GM23338 (cell line): ENCODE data around the gene ADGRD1. TPM values are rescaled to one million over a fixed set of nuclear protein-coding genes. Genes with fewer than 3 reads are reported as not detected.

Experiments
- EZH2 ChIP-seq: fragments of 200-600 bp; sonication (generic); IDR thresholded peaks from one replicate; pipeline ENCODE4 v1.8.0; 2017; ENCODE audit warnings: antibody characterized with exemption, mild to moderate bottlenecking, low read depth; ENCODE audit not compliant: unreplicated experiment
- JUNB ChIP-seq: IDR thresholded peaks from one replicate; pipeline ENCODE4 v1.6.1; 2016; ENCODE audit warnings: antibody characterized with exemption; ENCODE audit not compliant: unreplicated experiment
- NANOG ChIP-seq: IDR thresholded peaks from 2 replicates; pipeline ENCODE4 v1.6.1; 2016; ENCODE audit warnings: antibody characterized with exemption, borderline replicate concordance
- POLR2AphosphoS5 ChIP-seq: IDR thresholded peaks from 2 replicates; pipeline ENCODE4 v1.6.1; 2016; ENCODE audit warnings: antibody characterized with exemption, low read depth
- STAT1 ChIP-seq: IDR thresholded peaks from one replicate; pipeline ENCODE4 v1.6.1; 2016; ENCODE audit warnings: antibody characterized with exemption; ENCODE audit not compliant: unreplicated experiment
- polyA plus RNA-seq: library from polyadenylated mRNA; unstranded; fragments of >200 nt; fragmentation: Nextera tagmentation; extraction: Ambion mirVana; gene quantifications from 2 replicates; pipeline ENCODE4 v1.2.1, GENCODE V29; 2016
- total RNA-seq: library from RNA; depleted of rRNA; stranded (reverse); fragments of >200 nt; shearing (Covaris generic); gene quantifications from 2 replicates; pipeline ENCODE4 v1.2.3, GENCODE V29; 2014
- TF ChIP-seq, protein P1 (sequence below): fragments of 250-450 bp; sonication (Bioruptor Pico); IDR thresholded peaks from 2 replicates; pipeline ENCODE4 v1.5.0; 2020; ENCODE audit warnings: mild to moderate bottlenecking, moderate library complexity
- TF ChIP-seq, protein P2 (sequence below), 2 experiments: fragments of 200-600 bp in 1 of 2; sonication (generic) in 1 of 2; conservative IDR thresholded peaks; 2 replicates each; pipeline versions ENCODE4 v1.5.1 to v1.6.1; 2016 to 2017; ENCODE audit warnings: antibody characterized with exemption in 2 of 2, low read depth in 2 of 2, mild to moderate bottlenecking in 2 of 2, moderate library complexity in 1 of 2
- TF ChIP-seq, protein P3 (sequence below): IDR thresholded peaks from one replicate; pipeline ENCODE4 v1.6.1; 2018; ENCODE audit warnings: antibody characterized with exemption; ENCODE audit not compliant: unreplicated experiment

The ADGRD1 gene
- total and polyA plus RNA-seq, 2 experiments from 2014 or later: 1.4 TPM; not detected in 1

DNA sequence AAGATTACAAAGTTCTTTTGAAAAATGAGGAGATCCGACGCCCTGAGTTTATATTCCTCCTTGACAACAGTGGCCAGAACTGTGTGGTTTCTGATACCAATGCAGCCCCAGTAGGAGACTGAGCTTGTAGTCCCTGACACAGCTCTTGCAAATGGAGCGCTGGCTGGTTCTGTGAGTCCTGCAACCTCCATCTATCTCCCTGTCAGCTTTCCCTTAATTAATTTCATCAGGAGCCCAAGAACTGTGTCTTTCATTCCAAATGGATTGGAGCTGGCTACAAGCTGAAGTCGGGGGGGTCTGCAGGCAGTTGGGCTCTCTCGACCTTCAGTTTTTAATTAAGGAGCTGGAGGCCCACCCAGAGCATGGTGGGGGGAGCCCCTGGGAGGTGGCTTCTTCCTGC lies 160.6 kb downstream of the ADGRD1 start (continued):
- TF ChIP-seq, protein P1, sequence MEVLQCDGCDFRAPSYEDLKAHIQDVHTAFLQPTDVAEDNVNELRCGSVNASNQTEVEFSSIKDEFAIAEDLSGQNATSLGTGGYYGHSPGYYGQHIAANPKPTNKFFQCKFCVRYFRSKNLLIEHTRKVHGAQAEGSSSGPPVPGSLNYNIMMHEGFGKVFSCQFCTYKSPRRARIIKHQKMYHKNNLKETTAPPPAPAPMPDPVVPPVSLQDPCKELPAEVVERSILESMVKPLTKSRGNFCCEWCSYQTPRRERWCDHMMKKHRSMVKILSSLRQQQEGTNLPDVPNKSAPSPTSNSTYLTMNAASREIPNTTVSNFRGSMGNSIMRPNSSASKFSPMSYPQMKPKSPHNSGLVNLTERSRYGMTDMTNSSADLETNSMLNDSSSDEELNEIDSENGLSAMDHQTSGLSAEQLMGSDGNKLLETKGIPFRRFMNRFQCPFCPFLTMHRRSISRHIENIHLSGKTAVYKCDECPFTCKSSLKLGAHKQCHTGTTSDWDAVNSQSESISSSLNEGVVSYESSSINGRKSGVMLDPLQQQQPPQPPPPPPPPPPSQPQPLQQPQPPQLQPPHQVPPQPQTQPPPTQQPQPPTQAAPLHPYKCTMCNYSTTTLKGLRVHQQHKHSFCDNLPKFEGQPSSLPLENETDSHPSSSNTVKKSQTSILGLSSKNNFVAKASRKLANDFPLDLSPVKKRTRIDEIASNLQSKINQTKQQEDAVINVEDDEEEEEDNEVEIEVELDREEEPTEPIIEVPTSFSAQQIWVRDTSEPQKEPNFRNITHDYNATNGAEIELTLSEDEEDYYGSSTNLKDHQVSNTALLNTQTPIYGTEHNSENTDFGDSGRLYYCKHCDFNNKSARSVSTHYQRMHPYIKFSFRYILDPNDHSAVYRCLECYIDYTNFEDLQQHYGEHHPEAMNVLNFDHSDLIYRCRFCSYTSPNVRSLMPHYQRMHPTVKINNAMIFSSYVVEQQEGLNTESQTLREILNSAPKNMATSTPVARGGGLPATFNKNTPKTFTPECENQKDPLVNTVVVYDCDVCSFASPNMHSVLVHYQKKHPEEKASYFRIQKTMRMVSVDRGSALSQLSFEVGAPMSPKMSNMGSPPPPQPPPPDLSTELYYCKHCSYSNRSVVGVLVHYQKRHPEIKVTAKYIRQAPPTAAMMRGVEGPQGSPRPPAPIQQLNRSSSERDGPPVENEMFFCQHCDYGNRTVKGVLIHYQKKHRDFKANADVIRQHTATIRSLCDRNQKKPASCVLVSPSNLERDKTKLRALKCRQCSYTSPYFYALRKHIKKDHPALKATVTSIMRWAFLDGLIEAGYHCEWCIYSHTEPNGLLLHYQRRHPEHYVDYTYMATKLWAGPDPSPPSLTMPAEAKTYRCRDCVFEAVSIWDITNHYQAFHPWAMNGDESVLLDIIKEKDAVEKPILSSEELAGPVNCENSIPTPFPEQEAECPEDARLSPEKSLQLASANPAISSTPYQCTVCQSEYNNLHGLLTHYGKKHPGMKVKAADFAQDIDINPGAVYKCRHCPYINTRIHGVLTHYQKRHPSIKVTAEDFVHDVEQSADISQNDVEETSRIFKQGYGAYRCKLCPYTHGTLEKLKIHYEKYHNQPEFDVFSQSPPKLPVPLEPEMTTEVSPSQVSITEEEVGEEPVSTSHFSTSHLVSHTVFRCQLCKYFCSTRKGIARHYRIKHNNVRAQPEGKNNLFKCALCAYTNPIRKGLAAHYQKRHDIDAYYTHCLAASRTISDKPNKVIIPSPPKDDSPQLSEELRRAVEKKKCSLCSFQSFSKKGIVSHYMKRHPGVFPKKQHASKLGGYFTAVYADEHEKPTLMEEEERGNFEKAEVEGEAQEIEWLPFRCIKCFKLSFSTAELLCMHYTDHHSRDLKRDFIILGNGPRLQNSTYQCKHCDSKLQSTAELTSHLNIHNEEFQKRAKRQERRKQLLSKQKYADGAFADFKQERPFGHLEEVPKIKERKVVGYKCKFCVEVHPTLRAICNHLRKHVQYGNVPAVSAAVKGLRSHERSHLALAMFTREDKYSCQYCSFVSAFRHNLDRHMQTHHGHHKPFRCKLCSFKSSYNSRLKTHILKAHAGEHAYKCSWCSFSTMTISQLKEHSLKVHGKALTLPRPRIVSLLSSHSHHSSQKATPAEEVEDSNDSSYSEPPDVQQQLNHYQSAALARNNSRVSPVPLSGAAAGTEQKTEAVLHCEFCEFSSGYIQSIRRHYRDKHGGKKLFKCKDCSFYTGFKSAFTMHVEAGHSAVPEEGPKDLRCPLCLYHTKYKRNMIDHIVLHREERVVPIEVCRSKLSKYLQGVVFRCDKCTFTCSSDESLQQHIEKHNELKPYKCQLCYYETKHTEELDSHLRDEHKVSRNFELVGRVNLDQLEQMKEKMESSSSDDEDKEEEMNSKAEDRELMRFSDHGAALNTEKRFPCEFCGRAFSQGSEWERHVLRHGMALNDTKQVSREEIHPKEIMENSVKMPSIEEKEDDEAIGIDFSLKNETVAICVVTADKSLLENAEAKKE (CRISPR knock-in tag): no peak
- TF ChIP-seq POLR2AphosphoS5: no peak
- TF ChIP-seq, protein P2, sequence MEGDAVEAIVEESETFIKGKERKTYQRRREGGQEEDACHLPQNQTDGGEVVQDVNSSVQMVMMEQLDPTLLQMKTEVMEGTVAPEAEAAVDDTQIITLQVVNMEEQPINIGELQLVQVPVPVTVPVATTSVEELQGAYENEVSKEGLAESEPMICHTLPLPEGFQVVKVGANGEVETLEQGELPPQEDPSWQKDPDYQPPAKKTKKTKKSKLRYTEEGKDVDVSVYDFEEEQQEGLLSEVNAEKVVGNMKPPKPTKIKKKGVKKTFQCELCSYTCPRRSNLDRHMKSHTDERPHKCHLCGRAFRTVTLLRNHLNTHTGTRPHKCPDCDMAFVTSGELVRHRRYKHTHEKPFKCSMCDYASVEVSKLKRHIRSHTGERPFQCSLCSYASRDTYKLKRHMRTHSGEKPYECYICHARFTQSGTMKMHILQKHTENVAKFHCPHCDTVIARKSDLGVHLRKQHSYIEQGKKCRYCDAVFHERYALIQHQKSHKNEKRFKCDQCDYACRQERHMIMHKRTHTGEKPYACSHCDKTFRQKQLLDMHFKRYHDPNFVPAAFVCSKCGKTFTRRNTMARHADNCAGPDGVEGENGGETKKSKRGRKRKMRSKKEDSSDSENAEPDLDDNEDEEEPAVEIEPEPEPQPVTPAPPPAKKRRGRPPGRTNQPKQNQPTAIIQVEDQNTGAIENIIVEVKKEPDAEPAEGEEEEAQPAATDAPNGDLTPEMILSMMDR (conservative IDR thresholded peaks at IDR 0.05; ENCODE audit: low read depth in 2 of 2): no peak
- no peak for TF ChIP-seq JUNB
- no peak for TF ChIP-seq NANOG
- TF ChIP-seq, protein P3, sequence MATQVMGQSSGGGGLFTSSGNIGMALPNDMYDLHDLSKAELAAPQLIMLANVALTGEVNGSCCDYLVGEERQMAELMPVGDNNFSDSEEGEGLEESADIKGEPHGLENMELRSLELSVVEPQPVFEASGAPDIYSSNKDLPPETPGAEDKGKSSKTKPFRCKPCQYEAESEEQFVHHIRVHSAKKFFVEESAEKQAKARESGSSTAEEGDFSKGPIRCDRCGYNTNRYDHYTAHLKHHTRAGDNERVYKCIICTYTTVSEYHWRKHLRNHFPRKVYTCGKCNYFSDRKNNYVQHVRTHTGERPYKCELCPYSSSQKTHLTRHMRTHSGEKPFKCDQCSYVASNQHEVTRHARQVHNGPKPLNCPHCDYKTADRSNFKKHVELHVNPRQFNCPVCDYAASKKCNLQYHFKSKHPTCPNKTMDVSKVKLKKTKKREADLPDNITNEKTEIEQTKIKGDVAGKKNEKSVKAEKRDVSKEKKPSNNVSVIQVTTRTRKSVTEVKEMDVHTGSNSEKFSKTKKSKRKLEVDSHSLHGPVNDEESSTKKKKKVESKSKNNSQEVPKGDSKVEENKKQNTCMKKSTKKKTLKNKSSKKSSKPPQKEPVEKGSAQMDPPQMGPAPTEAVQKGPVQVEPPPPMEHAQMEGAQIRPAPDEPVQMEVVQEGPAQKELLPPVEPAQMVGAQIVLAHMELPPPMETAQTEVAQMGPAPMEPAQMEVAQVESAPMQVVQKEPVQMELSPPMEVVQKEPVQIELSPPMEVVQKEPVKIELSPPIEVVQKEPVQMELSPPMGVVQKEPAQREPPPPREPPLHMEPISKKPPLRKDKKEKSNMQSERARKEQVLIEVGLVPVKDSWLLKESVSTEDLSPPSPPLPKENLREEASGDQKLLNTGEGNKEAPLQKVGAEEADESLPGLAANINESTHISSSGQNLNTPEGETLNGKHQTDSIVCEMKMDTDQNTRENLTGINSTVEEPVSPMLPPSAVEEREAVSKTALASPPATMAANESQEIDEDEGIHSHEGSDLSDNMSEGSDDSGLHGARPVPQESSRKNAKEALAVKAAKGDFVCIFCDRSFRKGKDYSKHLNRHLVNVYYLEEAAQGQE: no peak
- no peak for TF ChIP-seq STAT1
- TF ChIP-seq EZH2: no peak
